Cardiac fibroblast (primary cell): Measurements from ENCODE around the gene NEUROD1.

Experiments used
- DNase-seq, 2 donors: peaks; one replicate each; pipeline versions ENCODE4 v3.0.0 to v3.0.0-alpha.2; 2010; ENCODE audit warnings: low read depth in 2 of 2
- H3K4me3 ChIP-seq, 2 donors: replicated peaks in 1 of 2; 1 replicate in 1 of 2; 2 replicates in 1 of 2; pipeline ENCODE4 v1.5.1; 2011; ENCODE audit warnings: low read depth in 2 of 2, low read length in 2 of 2, mild to moderate bottlenecking in 2 of 2, moderate library complexity in 1 of 2
- CTCF ChIP-seq: IDR thresholded peaks from one replicate; pipeline ENCODE4 v1.5.1; 2011; ENCODE audit warnings: low read depth, mild to moderate bottlenecking, low read length, inconsistent platforms

NEUROD1 gene

GRCh38 chr2:181672255-181673008 is 7.9 kb downstream of the NEUROD1 start:
- DNase-seq = no peak
- H3K4me3 ChIP-seq = no peak overlapping the region
- TF ChIP-seq CTCF = no peak

GRCh38 chr2:181670632-181671031 is 9.7 kb downstream of the NEUROD1 start:
- no peak for DNase-seq
- H3K4me3 ChIP-seq = no peak overlapping the region
- no peak for TF ChIP-seq CTCF

GRCh38 chr2:181667234-181667633 is 13.1 kb downstream of the NEUROD1 start:
- DNase-seq = no peak
- no peak for TF ChIP-seq CTCF
- no peak overlapping the region for H3K4me3 ChIP-seq

- DNase-seq = no peak
- no peak overlapping the region for H3K4me3 ChIP-seq
- TF ChIP-seq CTCF = no peak
Observed at GRCh38 chr2:181662287-181662686, 18.0 kb downstream of the NEUROD1 start.

- no peak overlapping the region for H3K4me3 ChIP-seq
- TF ChIP-seq CTCF = no peak
- DNase-seq = no peak
Observed at GRCh38 chr2:181660181-181660580, 20.1 kb downstream of the NEUROD1 start.

GRCh38 chr2:181658444-181658843 is 21.9 kb downstream of the NEUROD1 start:
- no peak for TF ChIP-seq CTCF
- DNase-seq = no peak
- no peak overlapping the region for H3K4me3 ChIP-seq

- no peak for TF ChIP-seq CTCF
- peak overlapping the region in 1 of 2 donors; percentile 48 for H3K4me3 ChIP-seq
- no peak for DNase-seq
Observed at GRCh38 chr2:181657379-181657778, 22.9 kb downstream of the NEUROD1 start.
